Mesendoderm (in vitro differentiated cells): ENCODE data around the gene BCL10.

Source experiments
- DNase-seq: peaks from one replicate; pipeline ENCODE4 v3.0.0; 2013
- H2AK5ac ChIP-seq: 2 replicates; pipeline ENCODE4 v1.6.1; 2013; ENCODE audit warnings: low read length, inconsistent platforms
- H2BK120ac ChIP-seq: 2 replicates; pipeline ENCODE4 v1.6.1; 2013; ENCODE audit warnings: low read depth, mild to moderate bottlenecking, low read length, moderate library complexity, mixed read lengths
- H2BK15ac ChIP-seq: replicated peaks from 2 replicates; pipeline ENCODE4 v1.6.1; 2013; ENCODE audit warnings: low read depth, mild to moderate bottlenecking, moderate library complexity
- H2BK5ac ChIP-seq: 2 replicates; pipeline ENCODE4 v1.6.1; 2013; ENCODE audit warnings: low read length, inconsistent platforms
- H3K18ac ChIP-seq: 2 replicates; pipeline ENCODE4 v1.6.1; 2013; ENCODE audit warnings: mild to moderate bottlenecking, low read length, mixed read lengths
- H3K23ac ChIP-seq: one replicate; pipeline ENCODE4 v1.6.1; 2013; ENCODE audit warnings: low read length
- H3K27ac ChIP-seq: 2 replicates; pipeline ENCODE4 v1.5.1; 2013; ENCODE audit warnings: low read depth, mild to moderate bottlenecking, inconsistent platforms, low read length, moderate library complexity
- H3K27me3 ChIP-seq: 2 replicates; pipeline ENCODE4 v1.6.1; 2013; ENCODE audit warnings: low read length, control low read depth, mild to moderate bottlenecking, inconsistent platforms; ENCODE audit not compliant: insufficient read depth, poor library complexity
- H3K36me3 ChIP-seq: 2 replicates; pipeline ENCODE4 v1.6.1; 2013; ENCODE audit warnings: low read length, inconsistent platforms; ENCODE audit not compliant: control insufficient read depth, insufficient read depth
- H3K4ac ChIP-seq: one replicate; pipeline ENCODE4 v1.6.1; 2013; ENCODE audit warnings: low read depth, mild to moderate bottlenecking, low read length, moderate library complexity
- H3K4me1 ChIP-seq: 2 replicates; pipeline ENCODE4 v1.6.1; 2013; ENCODE audit warnings: low read depth, low read length, inconsistent platforms; ENCODE audit not compliant: control insufficient read depth
- H3K4me2 ChIP-seq: 2 replicates; pipeline ENCODE4 v1.6.1; 2013; ENCODE audit warnings: low read length
- H3K4me3 ChIP-seq: 2 replicates; pipeline ENCODE4 v1.5.1; 2013; ENCODE audit warnings: mild to moderate bottlenecking, low read length
- H3K56ac ChIP-seq: one replicate; pipeline ENCODE4 v1.6.1; 2013; ENCODE audit warnings: low read length
- H3K79me1 ChIP-seq: 2 replicates; pipeline ENCODE4 v1.6.1; 2013; ENCODE audit warnings: low read length, inconsistent platforms
- H3K79me2 ChIP-seq: 2 replicates; pipeline ENCODE4 v1.6.1; 2013; ENCODE audit warnings: mild to moderate bottlenecking, low read length; ENCODE audit not compliant: control insufficient read depth, insufficient read depth
- H3K9ac ChIP-seq: 2 replicates; pipeline ENCODE4 v1.6.1; 2013; ENCODE audit warnings: low read length, inconsistent platforms
- H4K5ac ChIP-seq: one replicate; pipeline ENCODE4 v1.6.1; 2013; ENCODE audit warnings: low read length
- H4K8ac ChIP-seq: one replicate; pipeline ENCODE4 v1.6.1; 2013; ENCODE audit warnings: low read depth, mild to moderate bottlenecking, control low read depth, low read length, moderate library complexity
- WGBS: extraction: QIAGEN DNeasy Blood & Tissue Kit; methylation state at CpG from one replicate; pipeline ENCODE4 v1.1.7; 2013; ENCODE audit warnings: low lambda C conversion rate, missing lambda C conversion rate; ENCODE audit not compliant: insufficient coverage; ENCODE audit errors: extremely low coverage; 5-methylcytosine and 5-hydroxymethylcytosine counted together

The BCL10 gene

DNA sequence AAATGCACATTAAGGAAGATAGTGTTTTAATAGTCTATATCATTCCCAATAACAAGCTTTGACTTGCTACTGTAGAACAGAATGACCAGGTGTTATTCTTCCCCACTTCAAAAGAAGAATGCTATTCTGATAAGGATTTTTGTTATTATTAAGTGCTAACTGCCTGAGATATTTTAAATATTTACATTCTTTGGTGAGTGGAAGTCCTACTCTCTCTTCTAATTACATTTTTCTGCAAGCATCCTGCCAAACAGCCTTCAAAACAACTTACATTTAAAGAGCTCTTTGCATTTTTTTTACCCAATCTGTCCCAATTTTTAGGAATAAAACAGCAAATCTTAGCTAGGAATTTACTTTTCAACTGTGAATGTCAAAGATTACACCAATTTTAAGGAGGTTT lies 52.1 kb downstream of the BCL10 start:
- no peak overlapping the region for H3K4me2 ChIP-seq
- H3K4me1 ChIP-seq = peaks cover 6% of the 10 kb centered on the region
- no peaks in the 10 kb centered on the region for H3K27me3 ChIP-seq
- no peak overlapping the region for H2BK120ac ChIP-seq
- no peaks in the 10 kb centered on the region for H3K79me2 ChIP-seq
- no peaks in the 10 kb centered on the region for H3K36me3 ChIP-seq
- H3K4me3 ChIP-seq = no peak overlapping the region
- no peak overlapping the region for H4K5ac ChIP-seq
- H3K9ac ChIP-seq = no peak overlapping the region
- no peak overlapping the region for H3K18ac ChIP-seq
- H3K79me1 ChIP-seq = no peaks in the 10 kb centered on the region
- no peak overlapping the region for H3K27ac ChIP-seq
- no peak overlapping the region for H3K4ac ChIP-seq
- DNase-seq = no peak
- no peak overlapping the region for H3K56ac ChIP-seq
- H2AK5ac ChIP-seq = no peak overlapping the region
- H3K23ac ChIP-seq = no peak overlapping the region
- H4K8ac ChIP-seq = no peak overlapping the region
- no peak overlapping the region for H2BK15ac ChIP-seq
- H2BK5ac ChIP-seq = no peak overlapping the region

- DNase-seq = no peak
- no peak overlapping the region for H3K23ac ChIP-seq
- H2AK5ac ChIP-seq = no peak overlapping the region
- no CpG with 5 or more reads among the region's 5 CpGs for WGBS
- no peak overlapping the region for H2BK15ac ChIP-seq
- H3K79me2 ChIP-seq = no peaks in the 10 kb centered on the region
- H3K27me3 ChIP-seq = no peaks in the 10 kb centered on the region
- H2BK120ac ChIP-seq = peak overlapping the region; percentile 88
- no peak overlapping the region for H2BK5ac ChIP-seq
- no peaks in the 10 kb centered on the region for H3K79me1 ChIP-seq
- H4K8ac ChIP-seq = no peak overlapping the region
- H3K4ac ChIP-seq = no peak overlapping the region
- H3K36me3 ChIP-seq = no peaks in the 10 kb centered on the region
- H3K4me2 ChIP-seq = no peak overlapping the region
- no peak overlapping the region for H4K5ac ChIP-seq
- peaks cover 6% of the 10 kb centered on the region for H3K4me1 ChIP-seq
- H3K4me3 ChIP-seq = no peak overlapping the region
- no peak overlapping the region for H3K9ac ChIP-seq
- no peak overlapping the region for H3K56ac ChIP-seq
- no peak overlapping the region for H3K18ac ChIP-seq
- H3K27ac ChIP-seq = no peak overlapping the region
Measured at GRCh38 chr1:85223334-85223733, 53.1 kb downstream of the BCL10 start.

- H3K4ac ChIP-seq = no peak overlapping the region
- no peak overlapping the region for H2AK5ac ChIP-seq
- no peak for DNase-seq
- peaks cover 6% of the 10 kb centered on the region for H3K4me1 ChIP-seq
- H4K8ac ChIP-seq = no peak overlapping the region
- H3K36me3 ChIP-seq = no peaks in the 10 kb centered on the region
- H3K79me2 ChIP-seq = no peaks in the 10 kb centered on the region
- H3K9ac ChIP-seq = no peak overlapping the region
- no peak overlapping the region for H3K4me3 ChIP-seq
- no peak overlapping the region for H3K4me2 ChIP-seq
- no peaks in the 10 kb centered on the region for H3K27me3 ChIP-seq
- no peak overlapping the region for H3K18ac ChIP-seq
- H3K56ac ChIP-seq = no peak overlapping the region
- no peak overlapping the region for H4K5ac ChIP-seq
- H3K27ac ChIP-seq = no peak overlapping the region
- no peak overlapping the region for H3K23ac ChIP-seq
- WGBS = no CpG with 5 or more reads among the region's 7 CpGs
- no peaks in the 10 kb centered on the region for H3K79me1 ChIP-seq
- no peak overlapping the region for H2BK120ac ChIP-seq
- H2BK15ac ChIP-seq = no peak overlapping the region
- H2BK5ac ChIP-seq = no peak overlapping the region
Measured at GRCh38 chr1:85220756-85221201, 55.7 kb downstream of the BCL10 start.

DNA sequence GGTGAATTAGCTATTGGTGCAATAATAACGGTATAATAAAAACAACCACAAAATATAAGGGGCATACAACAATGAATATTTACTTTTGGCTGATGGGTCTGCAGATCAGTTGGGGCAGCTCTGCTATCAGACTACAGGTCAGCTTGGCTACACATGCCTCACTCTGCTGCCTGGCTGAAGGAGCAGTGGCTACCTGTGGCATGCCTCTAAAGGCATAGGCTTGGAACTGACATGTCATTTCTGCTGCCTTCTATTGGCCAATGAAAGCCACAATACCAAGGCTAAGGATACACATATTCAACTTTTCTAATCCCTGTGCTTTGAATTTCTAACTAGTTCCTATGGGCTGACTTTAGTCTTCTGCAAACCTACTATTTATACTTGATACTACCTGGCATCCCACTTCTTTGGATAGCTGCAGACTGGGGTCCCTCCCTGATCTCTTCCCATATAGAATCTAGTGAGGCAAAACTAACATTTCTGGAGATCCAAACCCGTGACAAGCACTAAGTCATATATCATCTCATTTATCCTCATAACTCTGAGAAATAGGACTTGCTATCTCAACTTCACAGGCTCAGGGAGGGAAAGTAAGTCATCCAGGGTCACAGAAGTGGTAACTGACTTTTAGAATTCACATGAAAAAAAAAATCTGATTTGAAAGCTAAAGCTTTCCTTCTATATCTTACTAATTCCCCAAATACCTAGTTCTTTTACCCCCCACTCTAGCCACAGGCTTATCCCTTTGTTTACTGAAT lies 56.4 kb downstream of the BCL10 start:
- WGBS = no CpG with 5 or more reads among the region's 2 CpGs
- Histone ChIP-seq H3K27ac (no peak overlapping the region), H3K4me1 (peaks cover 2% of the 10 kb centered on the region), H3K23ac (no peak overlapping the region), H2BK120ac (no peak overlapping the region), H3K79me2 (no peaks in the 10 kb centered on the region), H3K4me2 (no peak overlapping the region), H3K27me3 (no peaks in the 10 kb centered on the region), H2BK5ac (no peak overlapping the region), H3K79me1 (no peaks in the 10 kb centered on the region), H3K4me3 (no peak overlapping the region), H3K56ac (no peak overlapping the region), H3K18ac (no peak overlapping the region), H3K9ac (no peak overlapping the region), H2AK5ac (no peak overlapping the region), H4K5ac (no peak overlapping the region), H3K36me3 (no peaks in the 10 kb centered on the region), H3K4ac (no peak overlapping the region), H4K8ac (no peak overlapping the region), H2BK15ac (no peak overlapping the region)
- no peak for DNase-seq

DNA sequence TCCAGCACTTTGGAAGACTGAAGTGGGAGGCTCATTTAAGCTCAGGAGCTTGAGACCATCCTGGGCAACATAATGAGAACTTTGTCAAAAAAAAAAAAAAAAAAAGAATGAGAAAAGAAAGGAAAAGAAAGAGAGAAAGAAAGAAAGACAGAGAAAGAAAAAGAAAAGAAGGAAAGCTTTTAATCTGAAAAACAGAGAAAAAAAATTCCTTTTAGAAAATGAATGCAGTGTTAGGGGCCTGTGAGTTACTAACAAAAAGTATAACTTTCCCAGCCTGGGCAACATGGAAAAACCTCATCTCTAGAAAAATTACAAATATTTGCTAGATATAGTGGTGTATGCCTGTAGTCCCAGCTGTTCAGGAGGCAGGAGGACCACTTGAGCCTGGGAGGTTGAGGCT lies 59.7 kb downstream of the BCL10 start:
- Histone ChIP-seq H2BK5ac (no peak overlapping the region), H3K56ac (no peak overlapping the region), H3K4me2 (no peak overlapping the region), H3K36me3 (no peaks in the 10 kb centered on the region), H3K9ac (no peak overlapping the region), H3K18ac (no peak overlapping the region), H3K27me3 (no peaks in the 10 kb centered on the region), H3K23ac (no peak overlapping the region), H3K27ac (no peak overlapping the region), H3K4me3 (no peak overlapping the region), H2BK15ac (no peak overlapping the region), H3K79me1 (no peaks in the 10 kb centered on the region), H2BK120ac (no peak overlapping the region), H4K5ac (no peak overlapping the region), H3K4ac (no peak overlapping the region), H4K8ac (no peak overlapping the region), H3K79me2 (no peaks in the 10 kb centered on the region), H2AK5ac (no peak overlapping the region), H3K4me1 (peaks cover 2% of the 10 kb centered on the region)
- no peak for DNase-seq
